HEK293T (cell line): ENCODE data around the gene GAPDH.

Source experiments
- CTCF ChIA-PET: fragments of 350-600 bp; formaldehyde crosslinking; extraction: SDS; loops from one replicate; lab custom pipeline; 2021; ENCODE audit warnings: antibody characterized with exemption, inconsistent platforms; lab: Yijun Ruan, JAX
- POLR2A ChIA-PET: fragments of 350-600 bp; formaldehyde crosslinking; extraction: SDS; loops from one replicate; lab custom pipeline; 2020; ENCODE audit warnings: antibody characterized with exemption, inconsistent platforms; lab: Yijun Ruan, JAX
- DNase-seq: peaks from one replicate; pipeline ENCODE4 v3.0.0; 2012; ENCODE audit warnings: mixed read lengths; ENCODE audit errors: extremely low spot score
- ARNT ChIP-seq: fragments of 450-650 bp; IDR thresholded peaks from 2 replicates; pipeline ENCODE4 v1.6.1; 2017; ENCODE audit warnings: mild to moderate bottlenecking
- BHLHE40 ChIP-seq: fragments of 450-650 bp; IDR thresholded peaks from 2 replicates; pipeline ENCODE4 v1.6.1; 2016; ENCODE audit warnings: mild to moderate bottlenecking, moderate library complexity, borderline replicate concordance
- CTBP1 ChIP-seq: fragments of 450-650 bp; IDR thresholded peaks from 2 replicates; pipeline ENCODE4 v1.6.1; 2016; ENCODE audit warnings: borderline replicate concordance
- ELF4 ChIP-seq: fragments of 450-650 bp; IDR thresholded peaks from 2 replicates; pipeline ENCODE4 v1.6.1; 2017; ENCODE audit warnings: antibody characterized with exemption
- FOXA1 ChIP-seq: fragments of 450-650 bp; IDR thresholded peaks from 2 replicates; pipeline ENCODE4 v1.6.1; 2016; ENCODE audit warnings: mild to moderate bottlenecking
- FOXK2 ChIP-seq: fragments of 450-650 bp; IDR thresholded peaks from 2 replicates; pipeline ENCODE4 v1.6.1; 2016; ENCODE audit warnings: mild to moderate bottlenecking
- FOXM1 ChIP-seq: fragments of 450-650 bp; IDR thresholded peaks from 2 replicates; pipeline ENCODE4 v1.6.1; 2017; ENCODE audit warnings: mild to moderate bottlenecking, borderline replicate concordance
- HDGF ChIP-seq: fragments of 450-650 bp; IDR thresholded peaks from 2 replicates; pipeline ENCODE4 v1.6.1; 2017; ENCODE audit warnings: antibody characterized with exemption, borderline replicate concordance
- L3MBTL2 ChIP-seq: fragments of 450-650 bp; conservative IDR thresholded peaks from 2 replicates; pipeline ENCODE4 v1.6.1; 2016; ENCODE audit warnings: mild to moderate bottlenecking
- LEF1 ChIP-seq: fragments of 450-650 bp; IDR thresholded peaks from 2 replicates; pipeline ENCODE4 v1.6.1; 2017; ENCODE audit warnings: mild to moderate bottlenecking, borderline replicate concordance
- NFRKB ChIP-seq: fragments of 450-650 bp; IDR thresholded peaks from 2 replicates; pipeline ENCODE4 v1.6.1; 2016; ENCODE audit warnings: mild to moderate bottlenecking, moderate library complexity
- SP1 ChIP-seq: fragments of 450-650 bp; IDR thresholded peaks from 2 replicates; pipeline ENCODE4 v1.6.1; 2017
- SUZ12 ChIP-seq: fragments of 450-650 bp; IDR thresholded peaks from 2 replicates; pipeline ENCODE4 v1.6.1; 2016; ENCODE audit warnings: mild to moderate bottlenecking
- TARDBP ChIP-seq: fragments of 450-650 bp; IDR thresholded peaks from 2 replicates; pipeline ENCODE4 v1.6.1; 2016
- ZNF384 ChIP-seq: fragments of 450-650 bp; IDR thresholded peaks from 2 replicates; pipeline ENCODE4 v1.6.1; 2016
- TF ChIP-seq, protein P1 (sequence below): fragments of 450-650 bp; IDR thresholded peaks from 2 replicates; pipeline ENCODE4 v1.6.1; 2016

Gene GAPDH

DNA sequence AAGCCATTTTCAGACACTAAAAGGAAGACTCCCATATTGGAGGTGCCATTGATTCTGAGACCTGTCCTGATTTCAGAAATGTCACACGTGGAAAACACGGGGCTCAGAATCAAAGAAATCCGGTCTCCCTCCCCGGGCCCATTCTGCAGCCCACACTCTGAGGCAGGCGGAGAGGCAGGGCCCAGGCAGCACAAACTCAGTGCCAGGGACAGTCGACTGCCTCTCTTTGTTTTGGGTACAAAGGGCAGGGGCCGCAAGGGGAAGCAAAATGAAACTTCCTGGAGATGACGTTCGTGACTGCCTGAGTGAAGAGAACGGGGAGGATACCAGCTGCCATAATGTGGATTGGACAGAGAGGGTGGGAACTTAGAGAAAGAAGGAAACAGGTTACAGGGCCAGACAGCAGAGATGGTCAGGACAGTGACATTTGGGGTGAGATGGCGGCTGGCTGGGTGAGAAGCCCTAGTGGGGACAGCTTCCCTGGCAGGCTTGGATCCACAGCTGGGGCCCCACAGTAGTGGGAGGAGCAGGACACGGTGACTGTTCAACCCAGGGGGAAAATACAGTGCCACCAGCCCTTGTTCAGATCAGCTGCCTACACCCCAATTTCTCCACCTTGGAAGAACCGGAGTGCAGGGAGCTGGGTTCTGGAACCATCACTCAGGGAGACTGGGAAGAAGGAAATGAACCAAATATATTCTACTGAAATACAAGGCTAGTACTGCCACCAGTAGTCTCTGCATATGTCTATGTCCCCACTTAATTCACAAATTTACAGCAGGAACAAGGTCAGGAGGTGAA lies 8.1 kb downstream of the GAPDH start:
- TF ChIP-seq BHLHE40 (no peak), ARNT (no peak), TARDBP (no peak), ZNF384 (no peak), FOXA1 (no peak), LEF1 (no peak), CTBP1 (no peak)
- DNase-seq, result no peak
- POLR2A ChIA-PET, result interaction anchor here (2.3 to 2.4 kb wide), 2 partner anchors 11 kb away, joined by 5 to 8 read pairs; no protein-coding TSS in a partner anchor
- CTCF ChIA-PET, result no interaction called here

DNA sequence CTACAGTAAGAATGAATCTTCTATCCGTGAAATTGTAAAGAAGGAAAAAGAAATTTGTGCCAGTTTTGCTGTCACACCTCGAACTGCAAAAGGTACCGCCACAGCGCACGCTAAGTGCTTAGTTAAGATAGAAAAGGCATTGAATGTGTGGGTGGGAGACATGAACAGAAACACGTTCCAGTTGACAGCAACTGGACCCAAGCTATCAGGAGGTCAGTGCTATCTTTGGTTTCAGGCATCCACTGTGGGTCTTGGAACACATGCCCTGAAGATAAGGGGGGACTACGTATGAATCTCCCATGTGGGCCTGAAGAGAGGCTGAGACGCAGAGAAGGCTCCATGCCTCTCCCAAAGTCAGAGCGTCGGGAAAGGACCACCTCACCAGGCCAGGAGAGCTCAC lies 11.7 kb downstream of the GAPDH start:
- POLR2A ChIA-PET, result interaction anchor here (0.9 to 1.2 kb wide), 3 partner anchors 7 to 21 kb away, joined by 3 to 6 read pairs (median 3); partner anchors contain the start of gene GAPDH
- no peak for DNase-seq
- CTCF ChIA-PET, result interaction anchor here (0.8 to 1.4 kb wide), 2 partner anchors 8 to 12 kb away, joined by 4 to 6 read pairs; no protein-coding TSS in a partner anchor
- TF ChIP-seq LEF1 (no peak), BHLHE40 (no peak), SUZ12 (no peak), ELF4 (no peak), ARNT (no peak), ZNF384 (no peak)

DNA sequence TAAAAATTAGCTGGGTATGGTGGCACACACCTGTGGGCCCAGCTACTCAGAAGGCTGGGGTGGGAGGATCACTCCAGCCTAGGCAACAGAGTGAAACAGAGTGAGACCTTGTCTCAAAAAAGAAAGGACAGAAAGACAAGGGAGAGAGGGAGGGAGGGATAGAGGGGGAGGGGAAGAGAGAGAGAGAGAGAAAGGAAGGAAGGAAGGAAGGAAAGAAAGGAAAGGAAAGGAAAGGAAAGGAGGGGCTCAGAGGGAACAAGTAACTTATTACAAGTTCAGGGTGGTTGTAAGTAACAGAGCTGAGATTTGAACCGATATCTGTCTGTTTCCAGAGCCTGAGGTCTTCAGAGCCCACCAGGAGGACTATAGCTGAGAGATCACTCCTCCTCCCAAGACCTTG lies 13.2 kb downstream of the GAPDH start:
- CTCF ChIA-PET, result no interaction called here
- POLR2A ChIA-PET, result interaction anchor here (1.2 kb wide), 1 partner anchor 21 kb away, joined by 5 read pairs; the partner anchor contains the start of gene NOP2
- TF ChIP-seq ELF4 (no peak), ARNT (no peak), HDGF (no peak), FOXA1 (no peak), ZNF384 (no peak), BHLHE40 (no peak), L3MBTL2 (no peak), SUZ12 (no peak), TARDBP (no peak), LEF1 (no peak), CTBP1 (no peak)
- TF ChIP-seq, protein P1, sequence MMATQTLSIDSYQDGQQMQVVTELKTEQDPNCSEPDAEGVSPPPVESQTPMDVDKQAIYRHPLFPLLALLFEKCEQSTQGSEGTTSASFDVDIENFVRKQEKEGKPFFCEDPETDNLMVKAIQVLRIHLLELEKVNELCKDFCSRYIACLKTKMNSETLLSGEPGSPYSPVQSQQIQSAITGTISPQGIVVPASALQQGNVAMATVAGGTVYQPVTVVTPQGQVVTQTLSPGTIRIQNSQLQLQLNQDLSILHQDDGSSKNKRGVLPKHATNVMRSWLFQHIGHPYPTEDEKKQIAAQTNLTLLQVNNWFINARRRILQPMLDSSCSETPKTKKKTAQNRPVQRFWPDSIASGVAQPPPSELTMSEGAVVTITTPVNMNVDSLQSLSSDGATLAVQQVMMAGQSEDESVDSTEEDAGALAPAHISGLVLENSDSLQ, result no peak
- no peak for DNase-seq

DNA sequence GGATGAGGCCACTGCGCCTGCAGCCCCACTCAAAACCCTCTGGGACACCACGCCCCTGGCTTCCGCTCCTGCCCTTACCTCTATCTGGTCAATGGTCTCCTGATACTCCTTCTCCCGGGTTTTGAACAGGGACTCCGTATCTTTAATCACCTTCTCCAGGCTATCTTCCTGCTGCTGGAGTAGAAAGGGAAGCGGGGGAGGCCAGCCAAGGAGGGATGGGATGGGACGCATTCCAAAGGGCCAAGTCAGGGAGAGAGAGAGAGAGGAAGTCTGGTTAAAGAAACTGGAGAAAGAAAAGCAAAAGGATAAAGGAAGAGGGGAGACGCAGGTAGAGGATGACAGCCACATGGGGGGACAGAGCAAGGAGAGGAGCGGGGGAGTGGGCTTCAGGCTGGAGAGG lies 13.7 kb downstream of the GAPDH start:
- DNase-seq, result no peak
- TF ChIP-seq ELF4, result no peak
- TF ChIP-seq SUZ12, result no peak
- no peak for TF ChIP-seq NFRKB
- no peak for TF ChIP-seq BHLHE40
- TF ChIP-seq, protein P1, result no peak
- no peak for TF ChIP-seq SP1
- no peak for TF ChIP-seq FOXA1
- ChIA-PET POLR2A (interaction anchor here (9.8 kb wide), 1 partner anchor 13 kb away, joined by 77 read pairs; the partner anchor contains the start of gene GAPDH), CTCF (no interaction called here)

DNA sequence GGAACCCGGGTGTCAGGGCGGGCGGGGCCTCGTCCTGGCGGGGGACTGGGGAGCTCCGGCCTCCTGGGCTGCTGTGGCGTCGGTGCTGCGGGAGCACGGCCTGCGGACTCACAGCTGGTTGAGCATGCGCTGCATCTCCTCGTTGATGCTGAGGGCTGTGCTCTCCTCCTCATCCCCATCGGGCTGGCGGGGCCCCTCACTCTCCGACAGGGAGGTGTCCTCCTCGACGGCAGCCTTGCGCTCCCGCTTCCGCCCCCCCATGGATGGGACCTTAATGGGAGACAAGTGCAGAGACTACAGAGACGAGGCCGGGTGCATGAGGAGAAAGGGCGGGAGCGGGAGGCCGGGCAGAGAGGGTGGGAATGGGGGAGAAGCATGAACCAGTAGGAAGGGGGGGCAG lies 14.2 kb downstream of the GAPDH start:
- DNase-seq, result no peak
- ChIA-PET POLR2A (interaction anchor here (9.8 kb wide), 1 partner anchor 13 kb away, joined by 77 read pairs; the partner anchor contains the start of gene GAPDH), CTCF (interaction anchor here (6.9 kb wide), 1 partner anchor 10 kb away, joined by 72 read pairs; no protein-coding TSS in a partner anchor)
- TF ChIP-seq LEF1 (no peak), FOXK2 (no peak), BHLHE40 (no peak), NFRKB (no peak), FOXA1 (no peak), SP1 (no peak), ELF4 (no peak), ZNF384 (no peak), FOXM1 (no peak), L3MBTL2 (no peak), HDGF (no peak), CTBP1 (no peak), ARNT (no peak), TARDBP (no peak)
- TF ChIP-seq, protein P1, result no peak

DNA sequence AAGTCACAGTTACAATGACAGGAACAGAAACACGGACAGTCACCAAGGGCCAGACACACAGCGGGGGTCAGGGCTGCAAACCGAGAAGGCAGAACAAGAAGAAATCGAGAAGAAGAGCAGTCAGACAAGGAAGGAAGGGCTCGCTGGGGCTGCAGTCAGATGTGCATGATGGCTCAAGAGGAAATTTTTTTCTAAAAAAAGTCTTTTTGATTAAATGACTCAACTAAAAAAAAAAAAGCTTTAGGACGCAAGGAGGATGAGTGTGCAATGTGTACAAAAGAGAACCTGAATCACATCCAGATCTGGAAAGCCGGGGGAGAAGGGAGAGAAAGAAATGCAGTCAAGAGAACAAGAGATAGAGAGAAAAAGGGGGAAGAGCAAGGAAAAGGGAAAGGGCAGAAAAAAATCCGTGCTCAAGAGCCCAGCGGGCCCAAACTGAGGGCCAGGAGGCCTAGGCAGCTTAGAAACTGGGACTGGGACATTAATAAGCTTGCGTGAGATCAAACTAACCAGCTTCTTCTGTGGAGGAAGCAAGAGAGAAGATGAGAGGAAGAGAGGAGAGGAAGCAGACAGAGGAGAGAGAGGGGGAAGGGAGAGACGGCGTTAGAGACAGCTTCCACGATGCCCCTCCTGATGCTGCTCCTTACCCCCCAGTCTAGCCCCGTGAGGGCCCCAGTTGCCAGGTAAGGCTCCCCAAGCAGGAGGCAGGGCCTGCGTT lies 14.8 kb downstream of the GAPDH start:
- no peak for TF ChIP-seq FOXK2
- TF ChIP-seq, protein P1, result no peak
- TF ChIP-seq FOXM1, result no peak
- no peak for TF ChIP-seq BHLHE40
- TF ChIP-seq L3MBTL2, result no peak
- TF ChIP-seq TARDBP, result no peak
- no peak for TF ChIP-seq ARNT
- no peak for TF ChIP-seq FOXA1
- TF ChIP-seq SP1, result no peak
- TF ChIP-seq ELF4, result no peak
- CTCF ChIA-PET, result interaction anchor here (6.9 kb wide), 1 partner anchor 10 kb away, joined by 72 read pairs; no protein-coding TSS in a partner anchor
- no peak for DNase-seq
- POLR2A ChIA-PET, result interaction anchor here (1.6 to 9.8 kb wide), 3 partner anchors 10 to 56 kb away, joined by 4 to 77 read pairs (median 42); partner anchors contain the start of genes GAPDH and MRPL51
